Measurements from ENCODE around the gene AMDHD2.

Gene AMDHD2

GRCh38 chr16:2516391-2517240 is 3.6 kb upstream of the AMDHD2 start:
- DNase-seq (ENCODE audit: low read depth in 2 of 2) = no peak

GRCh38 chr16:2517954-2518605 is 2.1 kb upstream of the AMDHD2 start:
- no peak for DNase-seq (ENCODE audit: low read depth in 2 of 2)

- no peak for DNase-seq (ENCODE audit: low read depth in 2 of 2)
Observed at GRCh38 chr16:2518823-2519710, 1.1 kb upstream of the AMDHD2 start.

DNA sequence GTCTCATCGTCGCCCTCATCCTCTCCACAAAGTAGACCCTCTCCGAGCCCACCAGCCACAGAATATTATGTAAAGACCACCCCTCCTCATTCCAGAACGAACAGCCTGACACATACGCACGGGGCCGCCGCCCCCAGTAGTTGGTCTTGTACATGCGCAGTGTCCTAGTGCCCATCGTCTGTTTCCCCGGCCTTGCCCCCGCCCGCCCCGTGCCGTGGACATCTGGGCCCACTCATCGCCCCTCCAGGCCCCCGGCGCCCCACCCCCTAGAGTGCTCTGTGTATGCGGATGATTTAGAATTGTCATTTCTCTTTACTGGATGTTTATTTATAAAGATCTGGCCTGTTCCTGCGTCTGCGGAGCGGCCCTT is 475 bp upstream of the AMDHD2 start:
- no peak for DNase-seq (ENCODE audit: low read depth in 2 of 2)

GRCh38 chr16:2520784-2521531 is 787 bp downstream of the AMDHD2 start:
- DNase-seq (ENCODE audit: low read depth in 2 of 2) = peak in 1 of 2 donors; percentile 25

GRCh38 chr16:2523801-2524231 is 3.6 kb downstream of the AMDHD2 start:
- DNase-seq (ENCODE audit: low read depth in 2 of 2) = no peak

DNA sequence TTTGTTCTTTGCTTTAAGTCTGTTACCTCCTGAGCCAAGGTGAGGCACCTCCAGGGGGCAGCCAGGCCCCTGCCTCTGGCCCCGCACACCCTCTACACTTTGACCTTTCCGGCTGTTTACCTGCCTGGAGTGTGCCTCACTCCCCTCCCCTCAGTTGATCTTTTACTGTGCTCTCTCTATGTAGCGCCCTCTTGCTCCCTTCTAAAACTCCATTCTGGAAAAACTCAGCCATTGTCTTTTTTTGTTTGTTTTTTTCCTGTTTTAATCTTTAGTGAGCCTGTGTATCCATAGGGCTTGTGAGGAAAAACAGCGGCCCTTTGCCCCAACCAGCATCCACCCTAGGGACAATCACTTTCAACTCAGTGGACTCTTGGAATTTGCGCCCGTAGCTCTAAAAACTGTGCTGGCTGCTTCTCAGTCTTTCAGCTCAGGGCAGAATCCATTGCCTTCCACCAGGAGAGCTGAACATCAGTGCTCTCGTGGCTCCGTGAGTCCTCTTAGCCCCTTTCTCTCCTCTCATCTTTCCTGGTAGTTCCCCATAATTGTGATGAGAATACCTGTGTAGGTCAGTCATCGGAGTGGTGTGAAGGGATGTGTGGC is 4.3 kb downstream of the AMDHD2 start:
- DNase-seq (ENCODE audit: low read depth in 2 of 2) = no peak

DNA sequence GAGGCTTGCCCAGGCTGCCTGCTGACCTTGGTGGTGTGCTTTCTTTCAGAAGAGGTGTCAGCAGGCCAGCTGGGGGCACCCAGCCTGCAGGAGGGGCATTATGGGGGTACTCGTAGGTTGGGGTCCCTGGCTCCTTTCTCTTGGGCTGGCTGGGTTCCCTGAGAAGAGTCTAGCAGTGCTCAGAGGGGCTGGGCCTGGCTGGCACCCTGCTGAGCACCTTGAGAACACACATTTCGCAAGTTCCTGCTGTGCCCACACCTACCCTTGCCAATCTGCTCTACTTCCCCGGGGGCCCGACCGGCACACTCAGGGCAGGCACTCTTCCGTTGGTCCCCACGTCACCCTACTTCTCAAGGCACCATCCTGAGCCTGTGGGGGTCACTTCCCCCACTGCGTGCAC is 6.0 kb downstream of the AMDHD2 start:
- no peak for DNase-seq (ENCODE audit: low read depth in 2 of 2)

DNA sequence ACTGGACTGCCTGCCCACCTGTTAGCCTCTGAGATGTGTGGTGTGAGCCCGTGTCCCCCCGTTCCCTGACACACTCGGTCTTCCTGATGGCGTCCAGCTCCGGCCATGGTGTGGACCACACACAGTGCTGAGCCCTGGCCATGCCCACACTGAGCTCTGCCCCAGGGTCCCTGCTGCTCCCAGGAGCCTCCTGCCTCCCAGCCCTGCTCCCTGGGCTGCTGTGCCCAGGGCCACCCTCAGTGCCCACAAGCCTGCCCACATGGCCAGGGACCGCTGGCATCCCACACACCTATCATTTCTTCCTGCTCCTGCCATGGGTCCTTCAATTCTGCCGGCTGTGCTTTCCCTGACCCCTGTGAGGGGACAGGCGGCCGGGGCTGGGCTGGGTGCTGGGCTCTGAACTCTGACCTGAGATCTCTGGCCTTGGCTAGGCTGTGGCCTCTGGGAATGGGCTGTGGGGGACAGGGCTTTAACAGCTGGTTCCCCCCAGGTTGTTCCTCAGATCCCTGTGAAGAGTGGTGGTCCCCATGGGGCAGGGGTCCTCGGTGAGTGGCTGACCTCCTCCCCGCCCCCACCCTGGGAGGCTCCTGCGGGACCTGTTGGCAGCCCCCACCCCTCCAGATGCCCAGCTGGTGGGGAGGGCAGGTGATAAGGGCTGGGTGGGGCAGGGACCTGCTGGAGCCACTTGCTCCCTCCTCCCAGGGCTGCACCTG is 7.1 kb downstream of the AMDHD2 start:
- DNase-seq (ENCODE audit: low read depth in 2 of 2) = no peak

DNA sequence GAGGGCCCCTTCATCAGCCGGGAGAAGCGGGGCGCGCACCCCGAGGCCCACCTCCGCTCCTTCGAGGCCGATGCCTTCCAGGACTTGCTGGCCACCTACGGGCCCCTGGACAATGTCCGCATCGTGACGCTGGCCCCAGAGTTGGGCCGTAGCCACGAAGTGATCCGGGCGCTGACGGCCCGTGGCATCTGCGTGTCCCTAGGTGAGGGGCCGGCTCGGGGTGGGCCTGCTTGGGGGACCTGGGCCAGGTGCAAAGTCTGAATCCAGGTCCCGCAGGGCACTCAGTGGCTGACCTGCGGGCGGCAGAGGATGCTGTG is 7.6 kb downstream of the AMDHD2 start:
- no peak for DNase-seq (ENCODE audit: low read depth in 2 of 2)

- no peak for DNase-seq (ENCODE audit: low read depth in 2 of 2)
Observed at GRCh38 chr16:2528161-2529060, 8.2 kb downstream of the AMDHD2 start.

- no peak for DNase-seq (ENCODE audit: low read depth in 2 of 2)
Observed at GRCh38 chr16:2529061-2529931, 9.1 kb downstream of the AMDHD2 start.

DNA sequence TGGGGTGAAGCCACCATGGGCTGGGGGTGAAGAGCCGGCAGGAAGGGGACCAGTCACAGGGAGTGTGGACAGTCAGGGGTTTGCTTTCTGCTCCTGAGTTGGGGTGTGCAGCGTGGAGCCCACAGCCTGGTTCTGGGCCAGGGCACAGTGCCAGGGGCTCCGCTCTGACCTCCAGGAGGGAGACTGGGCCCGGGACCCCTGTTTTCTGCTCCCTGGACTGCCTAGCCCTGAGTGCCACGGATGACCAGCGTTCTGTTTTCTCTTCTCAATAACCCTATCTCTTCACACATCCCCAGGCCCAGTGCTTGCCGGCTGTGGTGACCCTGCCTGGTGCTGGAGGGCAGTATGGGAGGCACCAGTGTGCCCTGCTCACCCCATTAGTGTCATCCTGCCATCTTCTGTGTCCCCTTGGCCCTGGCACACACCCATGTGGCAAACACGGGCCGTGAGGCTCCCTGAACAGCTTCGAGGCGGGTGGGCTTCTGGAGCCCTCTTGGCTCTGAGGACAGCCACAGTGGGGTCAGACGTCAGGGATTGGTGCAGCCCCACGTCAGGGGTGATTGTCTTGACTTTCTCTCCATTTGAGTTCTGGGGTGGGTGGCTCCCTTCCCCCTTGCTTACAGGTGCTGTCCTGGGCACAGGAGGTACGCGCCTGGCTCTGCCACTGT is 9.9 kb downstream of the AMDHD2 start:
- no peak for DNase-seq (ENCODE audit: low read depth in 2 of 2)

GRCh38 chr16:2530629-2531318 is 10.6 kb downstream of the AMDHD2 start:
- DNase-seq (ENCODE audit: low read depth in 2 of 2) = no peak

DNA sequence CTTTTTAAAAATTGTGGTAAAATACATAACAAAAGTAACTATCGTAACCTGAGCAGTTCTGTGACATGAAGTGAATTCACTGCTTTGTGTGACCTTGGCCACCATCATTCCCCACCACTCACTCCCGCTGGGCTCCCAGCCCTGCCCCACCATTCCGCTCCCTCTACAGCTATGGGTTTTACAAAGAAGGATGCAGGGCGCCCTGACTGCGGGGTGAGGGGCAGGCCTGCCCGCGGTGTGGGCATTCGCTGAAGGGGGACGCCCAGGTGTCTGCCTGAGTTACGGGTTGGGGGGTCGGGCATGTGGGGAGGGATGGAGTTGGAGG is 11.2 kb downstream of the AMDHD2 start, which contains the start of gene CEMP1:
Gene CEMP1, minus strand, starts transcription at position 38 of the 325 bp plus-strand sequence. CDS start 335 bp downstream, outside the sequence.
- no peak for DNase-seq (ENCODE audit: low read depth in 2 of 2)

DNA sequence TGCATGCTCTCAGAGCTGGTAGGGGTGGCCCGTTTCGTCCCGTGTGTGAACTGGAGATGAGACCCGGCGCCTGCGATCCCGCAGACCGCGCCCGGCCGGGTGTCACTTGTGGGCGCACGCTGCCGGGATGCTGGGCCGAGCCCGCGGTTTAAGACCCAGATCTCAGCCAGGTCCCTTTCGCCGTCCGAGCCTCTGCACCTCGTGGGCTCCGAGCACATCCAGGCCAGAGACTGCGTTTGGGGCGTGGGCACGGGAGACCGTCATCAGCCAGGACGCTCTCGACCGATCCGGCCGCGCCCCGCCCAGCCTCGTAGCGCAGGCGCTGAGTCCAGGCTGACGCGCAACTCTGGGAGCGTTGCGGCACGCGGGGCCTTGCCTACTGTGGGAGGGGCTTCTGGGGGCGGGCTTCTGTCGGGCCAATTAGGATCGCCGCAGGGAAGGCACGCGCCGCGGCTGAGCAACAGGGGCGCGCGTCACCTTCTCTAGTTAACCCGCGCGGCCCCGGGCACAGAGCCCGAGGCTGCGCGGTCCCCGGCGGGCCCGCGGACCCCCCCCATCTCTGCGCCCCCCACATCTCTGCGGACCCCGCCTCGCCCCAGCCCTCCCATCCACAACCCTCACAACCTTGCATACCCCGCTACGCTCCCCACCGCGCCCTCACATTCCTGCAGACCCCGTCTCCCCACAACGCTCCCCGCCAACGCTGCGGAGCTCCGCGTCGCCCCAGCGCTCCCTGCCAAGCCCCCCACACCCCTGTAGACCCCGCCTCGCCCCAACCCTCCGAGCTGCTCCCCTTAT is 11.7 kb downstream of the AMDHD2 start:
- DNase-seq (ENCODE audit: low read depth in 2 of 2) = peak; percentile 94 to 98

All from stimulated activated CD8-positive, alpha-beta memory T cell treated with anti-CD3 and anti-CD28 coated beads, Interleukin-7, amount 100 ng/mL, for 4 hours (primary cell).